HG03457 (cell line): Measurements from ENCODE around the gene MRPL42.
"Not testable (repeated sequence)": the region's sequence is repeated elsewhere in the genome, so short reads cannot be mapped to it uniquely, and the experiment has no call there.

Experiments
- ATAC-seq: cut with Tn5 transposase; IDR thresholded peaks from one replicate; pipeline ENCODE4 v1.9.1; 2021; ENCODE audit warnings: moderate number of reproducible peaks; ENCODE audit not compliant: unreplicated experiment

The MRPL42 gene

GRCh38 chr12:93467351-93468007 lies at the start of gene MRPL42:
MRPL42 (plus strand) TSS chr12:93467514; CDS start chr12:93469286, 1,772 bp downstream.
- peak; percentile 88 for ATAC-seq

- ATAC-seq: no peak
These were observed 49.3 kb upstream of the MRPL42 start for GRCh38 chr12:93417967-93418480.

- ATAC-seq: no peak
These were observed 47.8 kb upstream of the MRPL42 start for GRCh38 chr12:93419388-93420034.

GRCh38 chr12:93422050-93422449 lies 45.3 kb upstream of the MRPL42 start:
- ATAC-seq: no peak

- no peak for ATAC-seq
These were observed 41.4 kb upstream of the MRPL42 start for GRCh38 chr12:93425736-93426411.

GRCh38 chr12:93426412-93426805 lies 40.9 kb upstream of the MRPL42 start:
- ATAC-seq: no peak

- ATAC-seq: no peak
These were observed 39.3 kb upstream of the MRPL42 start for GRCh38 chr12:93427779-93428564.

GRCh38 chr12:93429448-93429847 lies 37.9 kb upstream of the MRPL42 start:
- ATAC-seq: no peak

- no peak for ATAC-seq
These were observed 37.5 kb upstream of the MRPL42 start for GRCh38 chr12:93429852-93430251.

- ATAC-seq: no peak
These were observed 37.0 kb upstream of the MRPL42 start for GRCh38 chr12:93430280-93430679.

- not testable (repeated sequence) for ATAC-seq
These were observed 35.3 kb upstream of the MRPL42 start for GRCh38 chr12:93432031-93432430.

- no peak for ATAC-seq
These were observed 33.0 kb upstream of the MRPL42 start for GRCh38 chr12:93434256-93434865.

- no peak for ATAC-seq
These were observed 28.9 kb upstream of the MRPL42 start for GRCh38 chr12:93438266-93439050.

GRCh38 chr12:93440043-93440835 lies 27.1 kb upstream of the MRPL42 start:
- no peak for ATAC-seq

GRCh38 chr12:93441081-93441616 lies 26.2 kb upstream of the MRPL42 start:
- no peak for ATAC-seq

GRCh38 chr12:93441617-93442410 lies 25.5 kb upstream of the MRPL42 start, which contains the start of gene UBE2N:
UBE2N (minus strand) TSS chr12:93441947; CDS start chr12:93441884, 63 bp downstream.
- peak; percentile 73 for ATAC-seq

GRCh38 chr12:93442411-93443340 lies 24.6 kb upstream of the MRPL42 start:
- no peak for ATAC-seq
